Measurements from ENCODE around the gene GOLGA8G.
"Not testable (repeated sequence)": the region's sequence is repeated elsewhere in the genome, so short reads cannot be mapped to it uniquely, and the experiment has no call there.

Gene GOLGA8G, protein sequence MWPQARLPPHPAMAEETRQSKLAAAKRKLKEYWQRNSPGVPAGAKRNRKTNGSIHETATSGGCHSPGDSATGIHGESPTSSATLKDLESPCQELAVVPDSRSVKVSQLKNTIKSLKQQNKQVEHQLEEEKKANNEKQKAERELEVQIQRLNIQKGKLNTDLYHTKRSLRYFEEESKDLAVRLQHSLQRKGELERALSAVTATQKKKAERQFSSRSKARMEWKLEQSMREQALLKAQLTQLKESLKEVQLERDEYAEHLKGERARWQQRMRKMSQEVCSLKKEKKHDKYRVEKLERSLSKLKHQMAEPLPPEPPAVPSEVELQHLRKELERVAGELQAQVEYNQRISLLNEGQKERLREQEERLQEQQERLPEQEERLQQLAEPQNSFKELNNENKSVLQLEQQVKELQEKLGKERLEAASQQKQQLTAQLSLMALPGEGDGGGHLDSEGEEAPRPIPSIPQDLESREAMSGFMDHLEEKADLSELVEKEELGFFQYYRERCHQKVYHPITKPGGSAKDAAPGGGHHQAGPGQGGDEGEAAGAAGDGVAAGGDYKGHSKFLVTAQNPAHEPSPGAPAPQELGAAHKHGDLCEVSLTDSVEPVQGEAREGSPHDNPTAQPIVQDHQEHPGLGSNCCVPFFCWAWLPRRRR

GRCh38 chr15:28532954-28533353 is at the start of gene GOLGA8G:
TSS of gene GOLGA8G (minus strand) at chr15:28532971. CDS start at chr15:28532909, 62 bp downstream.
- not testable (repeated sequence) for H3K4me3 ChIP-seq (ENCODE audit: low read length)

DNA sequence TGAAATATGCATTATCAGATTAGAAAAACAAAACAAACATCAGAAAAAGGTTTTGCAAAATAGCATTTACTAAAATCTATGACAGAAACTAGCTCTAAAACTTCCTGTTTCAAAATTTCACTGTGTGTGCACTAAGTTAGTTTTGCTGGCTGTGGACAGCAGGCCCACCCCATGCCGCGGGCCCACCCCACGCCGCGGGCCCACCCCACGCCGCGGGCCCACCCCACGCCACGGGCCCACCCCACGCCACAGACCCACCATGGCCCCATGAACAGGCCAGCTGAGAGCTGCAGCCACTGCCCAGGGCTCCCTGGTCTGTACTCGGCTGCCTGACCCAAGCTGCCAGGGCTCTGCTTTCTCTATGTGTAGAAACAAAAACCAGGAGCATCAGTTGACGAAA is 40.6 kb upstream of the GOLGA8G start:
- H3K4me3 ChIP-seq (ENCODE audit: low read length): not testable (repeated sequence)

- not testable (repeated sequence) for H3K4me3 ChIP-seq (ENCODE audit: low read length)
These were observed 20.5 kb upstream of the GOLGA8G start, which contains the start of gene GOLGA6L25 for GRCh38 chr15:28553268-28553667. TSS of gene GOLGA6L25 (plus strand) at chr15:28553568. CDS start at chr15:28553629, 61 bp downstream.

- not testable (repeated sequence) for H3K4me3 ChIP-seq (ENCODE audit: low read length)
These were observed 17.6 kb downstream of the GOLGA8G start for GRCh38 chr15:28515208-28515607.

DNA sequence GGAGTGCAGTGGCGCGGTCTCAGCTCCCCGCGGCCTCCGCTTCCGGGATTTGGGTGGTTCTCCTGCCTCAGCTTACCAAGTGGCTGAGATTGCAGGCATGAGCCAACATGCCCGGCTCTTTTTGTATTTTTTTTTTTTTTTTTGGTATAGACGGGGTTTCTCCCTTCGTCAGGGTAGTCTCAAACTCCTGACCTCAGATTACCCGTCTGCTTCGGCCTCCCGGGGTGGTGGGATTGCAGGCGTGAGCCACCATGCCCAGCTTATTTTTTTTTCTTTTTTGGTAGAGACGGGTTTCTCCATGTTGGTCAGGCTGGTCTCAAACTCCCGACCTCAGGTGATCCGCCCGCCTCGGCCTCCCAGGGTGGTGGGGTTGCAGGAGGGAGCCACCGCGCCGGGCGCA is 18.6 kb downstream of the GOLGA8G start:
- not testable (repeated sequence) for H3K4me3 ChIP-seq (ENCODE audit: low read length)

DNA sequence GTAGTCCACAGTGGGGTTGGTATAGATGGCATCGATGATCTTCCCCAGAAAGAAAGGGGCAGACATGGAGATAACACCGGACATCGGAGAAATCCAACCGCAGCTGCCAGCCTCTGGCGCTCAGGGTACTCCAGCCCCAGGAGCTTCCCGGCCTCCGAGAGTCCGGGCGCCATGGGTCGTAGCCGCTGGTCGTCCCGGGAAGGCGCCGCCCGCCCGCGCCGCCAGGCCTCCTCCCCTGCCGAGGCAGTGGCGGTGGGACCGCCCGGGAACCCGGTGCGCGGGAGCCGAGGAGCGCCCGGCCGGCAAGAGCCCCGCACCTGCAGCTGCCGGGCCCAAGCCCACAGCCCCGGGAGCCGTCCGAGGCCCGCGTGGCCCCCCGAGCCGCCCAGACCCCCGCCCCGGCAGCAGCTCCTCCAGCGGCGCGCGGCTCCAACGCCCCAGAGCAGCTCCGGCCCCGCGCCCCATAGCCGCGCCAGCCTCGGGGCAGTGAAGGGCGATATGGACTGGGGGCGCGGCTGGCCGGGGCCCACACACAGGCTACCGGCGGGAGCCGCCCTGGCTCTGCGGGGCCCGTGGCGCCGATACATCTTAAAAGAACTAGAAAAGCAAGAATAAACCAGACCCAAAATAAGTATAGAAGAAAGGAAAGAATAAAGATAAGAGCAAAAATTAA is 24.4 kb downstream of the GOLGA8G start:
- not testable (repeated sequence) for H3K4me3 ChIP-seq (ENCODE audit: low read length)

- not testable (repeated sequence) for H3K4me3 ChIP-seq (ENCODE audit: low read length)
These were observed 51.4 kb downstream of the GOLGA8G start for GRCh38 chr15:28481340-28481739.
